ENCODE data around the gene LTN1.
"Not testable (repeated sequence)": the region's sequence is repeated elsewhere in the genome, so short reads cannot be mapped to it uniquely, and the experiment has no call there.

The LTN1 gene

DNA sequence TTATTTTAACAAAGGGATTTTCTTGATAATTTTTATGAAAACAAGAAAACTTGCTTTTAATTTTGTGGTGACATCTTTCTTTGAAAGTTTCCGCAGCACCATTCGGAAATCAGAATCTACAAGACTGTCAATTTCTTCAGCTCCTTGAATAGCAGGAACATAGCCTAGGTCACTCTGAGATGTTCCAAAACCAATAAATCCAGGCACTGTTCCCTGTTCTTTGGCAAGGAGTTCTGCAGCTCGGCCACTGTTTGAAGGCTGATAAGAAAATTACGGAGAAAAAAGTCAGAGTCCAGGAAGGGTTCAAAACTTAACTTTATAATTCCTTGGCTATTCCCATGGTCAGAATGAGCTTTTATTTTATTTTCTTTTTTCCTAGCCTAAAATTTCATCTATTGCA lies 6.0 kb downstream of the LTN1 start:
- no peak for DNase-seq

DNA sequence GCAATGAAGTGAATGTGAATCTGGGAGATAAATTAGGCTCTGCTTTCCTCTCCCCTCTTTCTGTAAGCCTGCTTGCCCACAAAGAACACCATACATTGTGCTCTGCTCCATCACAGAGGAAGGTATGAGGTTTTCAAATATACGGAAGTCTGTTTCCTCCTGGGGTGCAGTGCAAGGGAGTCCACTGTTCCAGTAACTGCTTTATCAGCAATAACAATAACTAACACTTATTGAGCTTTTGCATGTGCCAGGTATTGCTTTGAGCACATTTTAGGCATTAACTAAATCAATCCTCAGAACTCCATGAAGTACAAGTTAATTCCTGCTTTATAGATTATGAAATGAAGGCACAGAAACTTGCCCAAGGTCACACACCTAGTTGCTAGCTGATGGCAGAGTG lies 10.0 kb downstream of the LTN1 start:
- DNase-seq: no peak

- no peak for DNase-seq
Measured at GRCh38 chr21:28979092-28979491, 13.6 kb downstream of the LTN1 start.

DNA sequence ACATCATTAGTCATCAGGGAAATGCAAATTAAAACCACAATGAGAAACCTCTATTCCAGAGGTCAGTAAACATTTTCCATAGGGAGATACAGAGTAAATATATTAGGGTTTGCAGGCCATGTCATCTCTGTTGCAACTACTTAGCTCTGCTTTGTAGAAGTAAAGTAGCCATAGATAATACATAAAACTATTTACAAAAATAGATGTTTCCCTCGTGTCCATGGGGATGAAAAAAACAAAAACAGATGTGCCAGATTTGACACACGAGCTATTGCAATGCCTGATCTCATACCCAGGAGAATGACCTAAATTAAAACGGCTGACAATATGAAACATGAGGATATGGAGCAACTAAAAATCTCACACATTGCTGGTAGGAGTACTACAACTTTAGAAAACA lies 17.3 kb downstream of the LTN1 start:
- DNase-seq: no peak

GRCh38 chr21:28974531-28975227 lies 18.0 kb downstream of the LTN1 start:
- DNase-seq: no peak

DNA sequence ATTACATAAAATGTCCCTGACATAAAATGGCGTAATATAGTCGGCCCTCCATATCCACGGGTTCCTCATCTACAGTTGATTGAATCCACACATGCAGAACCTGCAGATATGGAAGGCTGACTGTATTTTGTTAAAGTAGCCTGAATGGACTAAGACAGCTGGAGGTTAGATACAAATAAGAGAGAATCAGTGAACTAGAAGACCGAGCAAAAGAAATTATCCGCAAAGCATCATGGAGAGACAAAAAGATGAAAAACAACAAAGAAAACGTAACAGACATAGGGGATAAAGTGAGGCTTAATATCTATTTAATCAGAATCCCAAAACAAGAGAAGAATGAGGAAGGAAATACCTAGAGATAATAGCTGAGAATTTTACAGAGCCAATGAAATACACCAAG lies 20.3 kb downstream of the LTN1 start:
- no peak for DNase-seq

DNA sequence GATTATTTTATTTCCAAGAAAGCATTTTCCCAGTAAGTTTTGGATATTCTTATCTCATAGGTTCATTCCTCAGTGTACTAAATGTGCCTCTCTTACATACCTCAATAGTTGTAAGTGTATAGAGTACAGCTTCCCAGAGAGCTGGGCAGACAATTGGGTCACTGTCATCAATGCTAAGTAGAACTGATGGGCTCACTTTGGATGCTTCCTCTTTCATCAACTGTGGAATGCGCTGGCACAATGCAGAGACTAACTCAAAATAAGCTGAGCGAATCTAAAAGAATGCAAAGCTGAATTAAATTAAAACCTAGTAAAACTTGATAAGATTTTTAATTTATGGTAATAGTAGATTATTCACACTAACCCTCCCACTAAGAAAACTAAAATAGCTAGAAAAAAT lies 21.5 kb downstream of the LTN1 start:
- no peak for DNase-seq

GRCh38 chr21:28963831-28964230 lies 28.8 kb downstream of the LTN1 start:
- no peak for DNase-seq

DNA sequence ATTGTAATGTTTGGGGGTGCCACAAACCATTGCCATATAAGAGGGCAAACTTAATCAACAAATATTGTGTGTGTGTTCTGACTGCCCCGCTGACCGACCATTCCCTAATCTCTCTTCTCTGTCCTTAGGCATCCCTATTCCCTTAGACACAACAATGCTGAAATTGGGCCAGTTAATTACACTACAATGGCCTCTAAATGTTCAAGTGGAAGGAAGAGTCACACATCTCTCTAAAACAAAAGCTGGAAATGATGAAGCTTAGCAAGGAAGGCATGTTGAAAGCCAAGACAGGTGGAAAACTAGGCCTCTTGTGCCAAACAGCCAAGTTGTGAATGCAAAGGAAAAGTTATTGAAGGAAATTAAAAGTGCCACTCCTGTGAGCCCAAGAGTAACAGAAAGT lies 30.2 kb downstream of the LTN1 start:
- DNase-seq: no peak

DNA sequence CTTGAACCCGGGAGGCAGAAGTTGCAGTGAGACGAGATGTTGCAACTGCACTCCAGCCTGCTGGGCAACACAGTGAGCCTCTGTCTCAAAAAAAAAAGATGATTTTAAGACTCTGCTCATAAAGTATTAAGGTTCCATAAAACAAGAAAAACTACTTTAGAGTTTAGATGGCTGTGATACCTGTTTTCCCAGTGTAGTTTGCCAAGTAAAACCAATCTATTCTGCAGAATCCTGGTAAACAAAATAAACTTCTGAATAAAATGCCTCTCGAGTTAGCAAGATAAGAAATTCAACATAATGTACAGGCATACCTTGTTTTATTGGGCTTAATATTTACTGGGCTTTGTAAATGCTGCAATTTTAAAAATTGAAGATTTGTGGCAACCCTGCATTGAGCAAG lies 30.8 kb downstream of the LTN1 start:
- DNase-seq: no peak

DNA sequence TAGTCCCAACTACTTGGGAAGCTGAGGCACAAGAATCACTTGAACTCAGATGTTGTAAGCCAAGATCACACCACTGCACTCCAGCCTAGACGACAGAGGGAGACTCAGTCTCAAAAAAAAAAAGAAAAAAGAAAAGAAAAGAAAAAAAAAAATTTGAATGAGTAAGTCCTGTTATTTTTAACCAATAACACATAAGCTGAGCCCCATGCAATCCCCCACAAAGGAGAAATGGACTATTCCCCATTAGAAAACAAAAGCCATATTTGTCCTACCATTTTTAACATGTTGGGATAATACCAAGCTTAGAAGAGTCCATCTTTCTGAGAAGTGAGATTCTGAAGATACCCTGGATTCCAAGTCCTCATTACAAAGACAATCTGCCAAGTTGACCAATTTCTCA lies 32.4 kb downstream of the LTN1 start:
- no peak for DNase-seq

- DNase-seq: no peak
Measured at GRCh38 chr21:28959367-28960099, 33.1 kb downstream of the LTN1 start.

- no peak for DNase-seq
Measured at GRCh38 chr21:28953247-28953646, 39.4 kb downstream of the LTN1 start.

DNA sequence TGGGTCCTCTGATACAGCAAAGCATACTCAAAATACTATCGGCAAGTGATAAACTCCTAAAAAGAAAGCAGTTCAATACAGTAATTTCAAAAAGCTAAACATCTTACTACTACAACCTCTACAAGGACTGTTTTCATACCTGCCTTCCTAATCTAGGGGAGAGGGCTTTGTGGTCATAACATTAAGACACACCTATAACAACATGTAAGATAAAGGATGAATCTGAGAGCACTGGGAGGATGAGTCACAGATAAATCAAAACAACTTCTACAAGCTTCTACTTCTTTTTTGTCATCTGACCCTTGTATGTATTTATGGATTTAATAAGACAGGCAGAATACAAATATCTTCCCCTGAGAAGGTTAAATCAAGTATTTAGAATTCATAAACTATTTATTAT lies 40.0 kb downstream of the LTN1 start:
- no peak for DNase-seq

GRCh38 chr21:28949318-28949717 lies 43.4 kb downstream of the LTN1 start:
- no peak for DNase-seq

DNA sequence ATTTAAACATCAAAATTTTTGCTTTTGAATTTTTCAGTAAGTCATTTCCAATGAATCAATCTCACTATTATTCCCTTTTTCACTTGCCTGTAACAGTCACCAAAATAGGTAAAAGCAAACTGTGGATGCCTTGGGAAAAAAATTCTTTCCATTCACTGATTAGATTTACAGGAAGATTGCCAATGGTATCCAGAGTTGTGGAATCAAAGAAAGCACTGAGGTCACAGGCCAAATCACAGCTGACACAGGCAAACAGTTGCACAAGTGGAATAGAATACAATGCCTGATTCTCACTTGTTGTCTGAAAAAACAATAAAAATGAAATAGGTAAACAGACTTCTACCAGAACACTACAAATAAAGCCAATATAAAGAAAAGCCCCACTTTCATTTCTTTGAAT lies 48.4 kb downstream of the LTN1 start:
- DNase-seq: no peak

DNA sequence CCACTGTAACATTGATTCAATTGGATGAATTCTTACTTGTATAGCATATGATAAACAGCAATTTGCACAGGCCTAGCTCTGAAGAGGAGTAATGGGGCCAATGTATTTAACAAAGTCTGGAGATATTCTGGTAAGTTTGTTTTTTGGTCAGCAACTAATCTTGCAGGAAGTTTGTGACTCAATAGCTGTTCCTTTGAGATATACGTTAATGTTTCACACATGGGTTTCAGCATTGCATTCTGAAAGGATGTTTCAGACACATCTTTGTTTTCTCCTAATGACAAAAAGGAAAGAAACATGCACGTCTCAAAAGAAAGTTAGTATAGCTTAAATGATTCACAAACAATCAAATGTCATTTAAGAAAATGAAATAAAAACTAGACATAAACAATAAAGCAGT lies 49.0 kb downstream of the LTN1 start:
- no peak for DNase-seq

GRCh38 chr21:28938726-28939125 lies 54.0 kb downstream of the LTN1 start:
- no peak for DNase-seq

- no peak for DNase-seq
Measured at GRCh38 chr21:28937737-28938136, 54.9 kb downstream of the LTN1 start.

GRCh38 chr21:28936721-28937120 lies 56.0 kb downstream of the LTN1 start:
- no peak for DNase-seq

DNA sequence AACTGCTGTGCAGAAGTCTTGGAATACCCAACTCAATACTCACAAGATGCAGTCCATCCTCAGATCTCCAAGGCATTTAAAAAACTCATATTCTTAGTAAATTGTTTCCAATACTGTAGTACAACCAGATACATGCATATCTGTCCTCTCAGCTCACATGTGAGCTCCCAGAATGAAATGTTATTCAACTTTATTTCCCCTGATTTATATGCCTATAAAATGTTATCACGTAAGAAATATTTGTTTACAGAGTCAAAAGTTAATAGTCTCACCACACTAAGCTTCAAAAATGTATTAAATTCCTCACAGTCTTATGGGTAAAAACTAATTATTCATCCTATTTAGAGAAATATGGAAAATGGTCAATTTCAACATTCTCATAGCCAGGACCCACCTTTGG lies 56.6 kb downstream of the LTN1 start:
- DNase-seq: no peak

GRCh38 chr21:28932717-28933116 lies 60.0 kb downstream of the LTN1 start:
- no peak for DNase-seq

DNA sequence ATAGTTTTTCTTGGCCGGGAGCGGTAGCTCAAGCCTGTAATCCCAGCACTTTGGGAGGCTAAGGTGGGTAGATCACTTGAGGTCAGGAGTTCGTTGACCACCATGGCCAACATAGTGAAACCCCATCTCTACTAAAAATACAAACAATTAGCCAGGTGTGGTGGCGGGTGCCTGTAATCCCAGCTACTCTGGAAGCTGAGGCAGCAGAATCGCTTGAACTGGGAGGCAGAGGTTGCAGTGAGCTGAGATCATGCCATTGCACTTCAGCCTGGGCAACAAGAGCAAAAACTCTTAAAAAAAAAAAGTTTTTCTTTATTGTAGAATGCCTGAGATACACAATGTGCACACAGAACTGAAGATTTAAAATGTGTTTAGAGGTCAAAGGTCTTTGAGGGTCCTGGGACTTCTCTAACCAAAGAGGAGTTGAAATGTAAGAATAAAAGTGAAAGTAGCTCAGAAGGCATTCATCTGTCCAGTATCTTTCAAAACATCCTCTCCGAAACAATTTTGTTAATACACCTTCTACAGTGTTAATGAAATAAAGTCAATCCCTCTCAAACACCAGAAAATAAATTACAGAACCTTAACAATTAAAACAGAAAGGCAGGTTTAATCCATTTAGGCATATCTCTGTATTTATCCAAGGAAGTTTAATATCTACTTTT lies 60.8 kb downstream of the LTN1 start:
- not testable (repeated sequence) for DNase-seq
